Stimulated activated CD4-positive, alpha-beta T cell treated with anti-CD3 and anti-CD28 coated beads, Interleukin-4, amount 100 ng/mL, for 4 hours (primary cell): ENCODE measurements around the gene TEX36.
"Not testable (repeated sequence)": the region's sequence is repeated elsewhere in the genome, so short reads cannot be mapped to it uniquely, and the experiment has no call there.

ENCODE experiments used
- DNase-seq, 2 experiments: peaks; one replicate each; pipeline ENCODE4 v3.0.0-alpha.2; 2020

Gene TEX36

DNA sequence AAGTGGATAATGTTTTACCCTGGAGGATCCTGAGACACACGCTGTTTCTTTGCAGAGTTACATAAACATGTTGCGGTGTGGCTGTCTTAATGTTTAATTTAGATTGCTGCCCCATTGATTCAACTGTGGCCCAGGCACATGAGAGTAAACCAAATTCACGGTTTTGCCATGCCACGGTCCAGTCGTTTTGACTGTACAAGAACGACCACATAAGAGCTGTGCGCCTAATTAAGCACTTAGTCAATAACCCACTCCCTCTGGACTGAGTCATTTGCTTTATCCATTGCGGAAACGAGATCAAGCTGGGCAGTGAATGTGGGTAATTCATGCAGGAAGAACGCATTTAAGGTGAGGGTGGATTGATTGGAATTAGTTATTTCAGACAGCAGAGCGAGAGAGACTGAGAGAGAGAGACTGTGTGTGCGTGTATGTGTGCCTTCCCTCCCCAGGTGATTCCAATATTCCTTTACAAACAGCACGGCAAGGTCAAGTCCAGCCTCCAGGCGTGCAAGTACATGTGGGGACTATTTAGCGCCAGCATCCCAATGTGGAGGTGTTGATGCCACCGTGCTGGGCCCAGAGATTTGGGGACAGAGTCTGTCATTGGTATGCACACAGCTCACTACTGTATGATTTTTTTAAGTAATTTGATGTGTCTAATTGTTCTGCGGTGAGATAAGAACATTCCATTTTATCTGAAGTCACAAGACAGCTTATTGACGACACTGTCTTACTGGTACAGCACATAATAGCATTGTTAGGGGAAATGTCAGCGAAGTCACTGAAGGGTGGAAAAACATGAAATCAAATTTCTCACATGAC is 8.4 kb upstream of the TEX36 start:
- DNase-seq: no peak

DNA sequence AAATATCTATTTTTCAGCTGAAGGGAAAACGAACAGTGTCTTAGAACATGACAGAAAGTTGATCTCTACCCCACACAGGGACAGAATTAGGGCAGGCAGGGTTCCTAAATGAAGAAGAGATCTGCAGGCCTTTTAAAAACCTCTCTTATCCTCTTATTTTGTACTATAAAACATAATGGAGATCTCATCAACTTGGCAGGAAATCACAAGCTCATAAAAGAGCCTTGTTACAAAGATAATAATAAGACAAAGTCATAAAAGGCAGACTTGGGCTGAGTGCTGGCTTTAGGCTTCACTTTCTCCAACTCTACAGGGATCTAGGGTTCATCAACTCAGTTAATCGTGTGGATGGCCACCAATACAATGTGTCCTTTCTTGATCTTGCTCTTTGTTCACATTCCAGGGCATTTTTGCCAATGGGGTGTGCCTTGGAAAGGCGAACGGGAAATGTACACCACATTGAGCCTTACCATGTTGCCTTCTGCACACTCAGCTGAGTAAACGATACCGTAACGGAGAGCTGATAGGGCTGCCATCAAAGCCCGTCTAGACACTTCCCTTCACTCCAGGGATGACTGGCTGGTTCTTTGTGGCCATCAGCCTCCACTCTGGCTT is 7.1 kb upstream of the TEX36 start:
- no peak for DNase-seq

DNA sequence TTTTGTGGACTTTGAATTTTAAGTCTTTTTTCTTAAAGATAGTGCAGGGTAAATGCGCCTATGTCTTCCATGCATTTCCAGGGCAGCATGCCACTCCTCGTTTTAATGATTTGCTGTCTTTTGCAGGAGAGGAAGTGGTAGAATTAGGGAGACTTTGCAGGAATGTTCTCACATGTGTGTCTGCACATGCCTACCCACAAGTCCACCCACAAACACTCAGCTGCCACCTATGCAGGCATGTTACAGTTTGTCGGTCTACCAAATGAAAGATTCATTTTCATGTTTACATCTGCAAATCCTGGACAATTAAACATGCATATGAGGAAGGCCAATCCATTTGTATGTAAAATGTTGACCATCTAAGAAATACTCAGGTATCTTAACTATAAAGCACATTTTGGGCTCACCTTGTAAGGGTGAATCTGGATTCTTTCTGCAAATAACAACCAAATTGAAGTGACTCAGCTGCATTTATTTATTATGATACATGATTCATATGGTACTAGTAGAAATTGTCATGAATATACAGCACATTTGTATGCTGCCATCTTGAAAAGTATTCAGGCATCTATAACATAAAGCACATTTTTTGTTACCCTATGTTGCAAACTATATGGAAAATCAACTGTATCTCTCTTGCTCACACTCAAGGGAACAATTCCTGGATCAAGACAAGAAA is 4.7 kb upstream of the TEX36 start:
- no peak for DNase-seq

DNA sequence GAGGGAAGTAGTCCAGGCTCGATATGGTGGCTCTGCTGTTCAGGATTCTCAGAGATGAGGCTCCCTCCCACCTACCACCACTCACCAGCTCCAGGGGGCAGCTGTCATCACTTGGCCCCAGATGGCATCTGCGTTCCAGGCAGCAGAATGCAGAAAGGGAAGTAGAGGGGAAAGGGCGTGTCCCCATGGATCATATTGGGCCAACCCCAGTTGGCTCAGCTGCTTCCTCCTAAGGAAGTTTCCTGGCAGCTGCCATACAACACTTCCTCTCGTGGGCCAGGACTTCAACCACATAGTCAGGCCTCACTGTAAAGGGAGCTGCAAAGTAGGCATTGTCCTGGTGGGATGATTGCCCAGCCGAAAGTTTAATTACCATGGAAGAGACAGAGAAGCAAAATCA is 1.6 kb upstream of the TEX36 start:
- DNase-seq: no peak

DNA sequence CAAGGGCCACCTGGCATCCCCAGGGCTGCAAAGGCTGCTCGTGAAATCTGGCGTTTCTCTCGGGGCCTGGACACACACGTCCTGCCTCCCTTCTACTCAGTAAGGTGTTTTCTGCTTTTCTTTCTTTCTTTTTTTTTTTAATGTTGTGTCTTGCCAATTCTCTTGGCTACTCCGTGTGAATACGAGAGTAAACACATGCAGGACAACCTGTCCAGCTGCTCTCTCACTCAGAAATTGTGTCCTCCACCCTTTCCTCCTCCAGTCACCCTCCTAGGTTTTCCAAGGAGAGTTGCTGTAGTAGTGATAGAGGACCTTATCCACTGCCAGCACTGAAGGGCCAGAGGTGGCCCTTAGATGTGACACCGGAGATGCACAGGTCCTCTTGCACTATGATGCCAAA is 858 bp upstream of the TEX36 start:
- DNase-seq: no peak

DNA sequence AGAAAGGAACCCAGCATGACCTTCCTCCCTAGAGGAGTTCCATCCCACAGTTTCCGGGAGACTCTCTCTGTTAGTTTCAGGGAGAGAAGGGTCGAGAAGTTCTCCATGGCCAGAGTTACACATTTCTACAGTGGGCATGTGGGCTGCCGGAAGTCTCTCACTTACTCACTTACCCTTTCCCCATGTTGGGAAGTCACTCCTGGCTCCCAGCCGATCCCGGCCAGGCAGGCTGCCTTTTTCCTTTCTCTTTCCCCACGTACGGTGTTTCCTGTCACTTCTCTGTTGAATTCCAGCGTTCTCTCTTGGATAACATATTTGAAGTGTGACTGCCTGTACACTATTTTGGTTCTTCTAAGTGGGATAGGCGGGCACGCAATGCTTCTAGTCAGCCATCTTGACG is 3.5 kb downstream of the TEX36 start:
- no peak for DNase-seq

DNA sequence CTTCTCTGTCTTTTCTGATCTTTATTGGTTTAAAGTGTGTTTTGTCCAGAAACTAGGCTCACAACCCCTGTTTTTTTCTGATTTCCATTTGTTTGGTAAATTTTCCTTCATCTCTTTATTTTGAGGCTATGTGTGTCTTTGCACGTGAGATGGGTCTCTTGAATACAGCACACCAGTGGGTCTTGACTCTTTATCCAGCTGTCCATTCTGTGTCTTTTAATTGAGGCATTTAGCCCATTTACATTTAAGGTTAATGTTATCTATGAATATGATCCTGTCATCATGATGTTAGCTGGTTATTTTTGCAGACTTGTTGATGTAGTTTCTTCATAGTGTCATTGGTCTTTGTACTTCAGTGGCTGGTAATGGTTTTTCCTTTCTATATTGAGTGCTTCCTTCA is 10.1 kb downstream of the TEX36 start:
- DNase-seq: no peak

DNA sequence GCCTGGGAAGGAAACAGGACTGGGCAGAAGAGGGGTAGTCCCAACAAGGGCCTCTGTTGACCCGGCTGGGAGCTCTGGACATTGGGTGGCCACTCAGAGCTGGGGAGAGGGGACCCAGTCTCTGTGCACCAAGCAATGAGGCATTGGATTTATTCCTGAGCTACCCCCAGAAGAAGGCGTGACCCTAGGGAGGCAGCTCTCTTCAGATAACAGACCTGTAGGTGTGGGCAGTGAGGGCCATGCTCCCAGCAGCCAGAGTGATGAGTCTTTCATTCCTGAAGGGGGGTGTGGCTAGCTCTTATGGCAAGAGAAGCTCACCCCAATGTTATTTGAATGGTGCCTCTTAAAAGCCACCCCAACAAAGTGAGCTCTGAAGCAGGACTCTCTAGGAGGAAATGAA is 20.4 kb downstream of the TEX36 start:
- no peak for DNase-seq

DNA sequence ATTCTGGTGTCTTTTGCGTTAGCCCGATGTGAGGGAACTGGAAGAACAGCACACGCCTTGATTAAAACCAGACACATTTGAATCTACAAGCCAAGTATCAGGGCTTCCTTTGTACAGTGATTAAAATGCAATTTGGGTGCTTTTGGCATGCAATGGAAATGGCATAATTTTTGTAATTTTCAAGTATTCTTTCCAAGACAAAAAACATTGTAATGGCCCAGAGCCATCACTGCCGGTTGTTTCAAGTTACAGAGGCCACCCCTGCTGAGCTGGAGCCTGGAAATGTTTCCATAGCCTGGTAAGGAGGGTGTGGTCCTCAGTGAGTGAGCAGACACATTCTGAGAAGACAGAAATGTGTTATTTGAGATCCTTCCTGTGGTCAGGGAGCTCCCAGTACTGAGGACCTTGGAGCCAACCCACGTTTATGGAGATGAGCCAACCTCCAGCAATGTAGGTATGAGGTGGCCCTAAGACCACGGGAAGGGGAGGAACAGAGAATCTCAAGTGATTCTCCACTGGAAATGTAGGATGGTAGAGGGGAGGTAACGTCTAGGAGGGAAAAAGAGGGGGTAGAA is 20.9 kb downstream of the TEX36 start:
- DNase-seq: no peak

DNA sequence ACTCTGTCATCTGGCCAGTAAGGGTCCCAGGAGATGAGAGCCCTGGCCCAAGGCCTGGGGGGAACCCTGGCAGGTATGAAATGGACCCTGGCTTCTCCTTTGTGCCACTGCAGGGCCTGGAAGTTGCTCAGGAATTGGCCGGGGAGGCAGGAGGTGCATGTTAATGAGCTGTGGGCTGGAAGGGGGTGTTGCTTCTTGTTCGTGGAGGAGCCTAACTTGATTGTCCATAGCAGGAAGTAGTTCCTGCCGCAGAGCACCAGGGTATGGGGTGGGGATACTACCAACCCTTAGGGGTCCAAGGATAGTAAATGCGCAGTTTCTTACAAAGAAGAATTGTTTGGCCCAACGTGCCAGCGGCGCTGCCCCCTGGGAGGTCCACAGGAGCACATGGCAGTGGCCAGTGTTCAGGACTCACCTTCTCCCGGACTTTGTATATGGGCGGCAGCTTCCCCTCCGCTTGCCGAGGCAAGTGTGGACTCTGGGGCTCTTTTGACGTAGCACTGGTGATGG is 21.5 kb downstream of the TEX36 start:
- no peak for DNase-seq

DNA sequence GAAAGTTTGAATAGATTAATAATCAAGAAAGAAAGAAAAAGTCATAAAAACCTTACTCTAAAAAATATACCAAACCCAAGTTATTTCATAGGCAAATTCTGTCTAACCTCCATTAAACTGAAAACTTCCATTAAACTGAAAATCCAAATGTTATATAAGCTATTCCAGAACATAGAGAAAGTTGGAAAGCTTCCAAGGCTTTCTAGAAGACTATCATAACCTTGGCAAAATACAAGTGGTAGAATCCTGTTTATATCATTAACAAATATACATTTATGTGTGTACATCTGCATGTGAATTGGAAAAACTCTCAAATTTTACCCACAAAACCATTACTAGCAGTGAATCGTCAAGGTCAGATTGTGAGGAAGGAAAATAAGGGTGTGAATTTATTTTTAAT is 23.9 kb downstream of the TEX36 start:
- no peak for DNase-seq

DNA sequence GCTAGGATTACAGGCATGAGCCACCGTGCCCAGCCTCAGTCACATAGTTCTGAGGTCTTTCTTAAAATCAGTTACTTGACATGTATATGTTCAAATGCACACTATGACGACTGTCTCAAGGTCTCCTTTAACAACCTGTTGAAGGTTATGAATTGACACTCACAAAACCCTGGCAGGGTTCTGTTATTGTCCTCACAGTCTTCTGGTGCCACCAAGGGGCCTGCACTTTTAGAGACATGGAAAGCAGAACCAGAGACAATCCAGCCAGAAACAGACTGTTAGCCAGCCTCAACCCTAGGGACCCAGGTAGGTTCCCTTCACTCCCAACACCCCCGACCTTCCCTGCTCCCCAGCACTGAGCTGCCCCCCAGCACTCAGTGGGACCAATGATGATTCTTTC is 26.4 kb downstream of the TEX36 start:
- no peak for DNase-seq

DNA sequence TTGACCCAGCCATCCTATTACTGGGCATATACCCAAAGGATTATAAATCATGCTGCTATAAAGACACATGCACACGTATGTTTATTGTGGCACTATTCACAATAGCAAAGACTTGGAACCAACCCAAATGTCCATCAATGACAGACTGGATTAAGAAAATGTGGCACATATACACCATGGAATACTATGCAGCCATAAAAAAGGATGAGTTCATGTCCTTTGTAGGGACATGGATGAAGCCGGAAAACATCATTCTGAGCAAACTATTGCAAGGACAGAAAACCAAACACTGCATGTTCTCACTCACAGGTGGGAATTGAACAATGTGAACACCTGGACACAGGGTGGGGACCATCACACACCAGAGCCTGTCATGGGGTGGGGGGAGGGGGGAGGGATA is 29.9 kb downstream of the TEX36 start:
- DNase-seq: not testable (repeated sequence)

DNA sequence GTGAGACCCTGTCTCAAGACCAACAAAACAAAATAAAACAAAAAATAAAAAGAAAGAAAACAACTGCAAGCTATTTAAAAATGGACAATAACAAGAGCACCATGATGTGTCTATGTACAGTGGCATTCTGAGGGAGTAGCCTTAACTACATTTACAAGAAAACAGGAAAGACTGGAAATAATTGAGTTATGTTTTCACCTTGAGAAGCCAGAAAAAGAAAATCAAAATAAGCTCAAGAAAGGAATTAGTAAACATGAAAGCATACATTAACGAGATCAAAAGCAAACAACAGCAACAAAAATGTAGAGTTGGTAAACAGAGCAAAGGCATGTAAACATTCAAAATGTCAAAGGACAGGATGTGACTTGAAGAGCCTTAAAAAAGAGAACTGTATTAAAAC is 36.7 kb downstream of the TEX36 start:
- DNase-seq: no peak

DNA sequence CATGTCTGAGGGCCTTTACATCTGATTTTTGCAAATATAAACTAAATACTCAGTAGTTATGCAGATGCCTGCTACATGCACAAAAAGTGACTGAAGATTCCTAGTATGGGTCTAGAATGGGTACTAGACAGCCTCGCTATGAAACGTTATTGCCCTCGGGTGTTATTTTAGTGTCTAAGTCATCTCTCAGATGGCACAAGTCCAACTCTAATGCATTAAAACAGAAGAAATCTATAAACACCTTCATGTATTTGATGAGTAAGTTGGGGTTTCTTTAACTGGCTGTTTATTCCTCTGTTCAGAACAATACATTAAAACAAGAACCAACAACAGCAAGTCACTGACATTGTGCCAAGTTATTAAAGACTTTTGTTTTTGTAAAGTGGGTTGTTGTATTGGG is 41.6 kb downstream of the TEX36 start:
- no peak for DNase-seq

DNA sequence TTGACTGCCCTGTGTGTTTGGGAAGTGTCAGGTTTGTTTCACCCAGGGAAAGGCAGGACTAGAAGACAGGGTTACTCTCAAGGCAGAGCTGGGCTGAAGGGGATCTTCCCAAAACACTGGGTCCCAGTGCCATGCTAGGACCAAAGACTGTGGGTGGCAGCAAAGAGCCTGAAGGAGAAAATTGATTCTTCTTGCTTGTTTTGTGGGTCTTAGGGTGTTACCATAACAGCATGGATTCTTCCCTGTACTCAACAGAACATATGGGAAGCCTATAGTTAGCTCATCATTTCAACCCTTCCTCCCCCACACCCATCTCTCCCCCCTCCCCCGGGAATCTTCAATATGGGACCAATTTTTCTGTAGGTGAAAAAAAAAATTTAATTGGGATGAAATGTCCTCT is 42.3 kb downstream of the TEX36 start:
- DNase-seq: no peak

DNA sequence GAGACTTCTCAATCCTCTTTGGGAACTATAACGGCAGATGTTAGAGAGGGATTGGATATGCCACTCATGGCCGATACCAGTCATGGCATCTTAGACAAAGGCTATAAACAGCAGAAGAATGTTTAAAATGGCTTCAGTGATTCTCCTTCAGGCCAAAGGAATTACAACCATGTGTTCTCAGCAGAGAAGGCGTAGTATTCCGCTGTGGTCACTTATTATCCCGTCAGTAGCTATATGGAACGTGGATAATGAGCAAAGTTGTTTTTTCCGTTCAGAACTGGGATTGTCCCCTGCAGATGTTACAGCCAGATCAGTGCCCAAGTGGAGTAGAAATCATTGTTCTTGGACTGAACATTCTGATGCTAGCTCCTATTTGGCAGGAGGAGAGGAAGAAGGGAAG is 43.1 kb downstream of the TEX36 start:
- DNase-seq: no peak

DNA sequence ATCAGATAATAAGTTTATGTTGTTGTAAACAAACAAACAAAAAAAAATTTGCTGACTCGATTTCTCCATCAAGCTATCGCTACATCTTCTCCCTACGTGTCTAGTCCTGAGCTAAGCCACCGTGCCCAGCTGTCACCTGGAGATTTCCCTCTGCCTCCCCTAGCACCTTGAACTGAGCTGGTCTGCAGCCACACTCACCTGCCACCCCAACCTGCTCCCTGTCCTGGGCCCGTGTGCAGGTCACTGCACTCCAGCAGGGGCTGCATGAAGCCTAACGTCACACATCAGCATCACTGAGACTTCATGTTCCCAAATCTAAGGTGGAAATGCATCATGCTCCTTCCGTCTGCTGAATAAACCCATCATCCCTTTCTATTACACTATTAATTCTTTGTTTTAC is 44.4 kb downstream of the TEX36 start:
- DNase-seq: no peak

DNA sequence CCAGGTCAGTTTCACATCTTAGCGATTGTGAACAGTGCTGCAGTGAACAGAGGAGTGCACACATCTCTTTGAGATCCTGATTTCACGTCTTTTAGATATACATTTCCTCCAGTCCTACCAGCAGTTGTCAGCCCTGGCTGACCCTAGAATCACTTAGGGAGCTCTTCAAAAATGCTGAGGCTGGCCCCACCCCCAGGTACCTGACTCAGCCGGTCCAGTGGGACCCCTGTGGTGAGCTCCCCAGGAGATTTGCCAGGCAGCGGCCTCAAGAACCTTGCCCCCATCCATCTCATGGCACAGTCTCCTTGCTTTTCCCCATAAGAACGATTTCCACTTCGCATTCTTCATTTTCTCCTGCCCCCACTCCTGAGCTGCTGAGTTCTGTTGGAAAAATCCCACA is 45.5 kb downstream of the TEX36 start:
- DNase-seq: no peak

DNA sequence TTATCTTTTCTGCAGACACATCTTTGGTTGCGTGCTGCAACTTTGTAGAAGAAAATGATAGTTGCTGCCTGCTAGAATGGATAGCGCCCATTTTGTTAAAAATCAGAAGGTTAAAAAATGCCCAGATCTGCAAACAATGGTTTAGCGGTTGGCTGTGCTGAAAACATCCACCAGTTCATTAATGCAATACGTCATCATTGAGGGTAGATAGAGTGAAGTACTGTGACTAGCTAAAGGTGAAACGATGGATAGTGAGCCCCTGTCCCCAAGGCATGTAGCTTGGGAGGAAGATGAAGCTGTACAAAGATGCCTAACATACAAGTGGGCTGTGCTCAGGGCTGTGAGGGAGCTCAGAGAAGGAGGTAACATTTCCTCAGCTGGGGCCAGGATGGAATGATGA is 48.4 kb downstream of the TEX36 start:
- DNase-seq: no peak

DNA sequence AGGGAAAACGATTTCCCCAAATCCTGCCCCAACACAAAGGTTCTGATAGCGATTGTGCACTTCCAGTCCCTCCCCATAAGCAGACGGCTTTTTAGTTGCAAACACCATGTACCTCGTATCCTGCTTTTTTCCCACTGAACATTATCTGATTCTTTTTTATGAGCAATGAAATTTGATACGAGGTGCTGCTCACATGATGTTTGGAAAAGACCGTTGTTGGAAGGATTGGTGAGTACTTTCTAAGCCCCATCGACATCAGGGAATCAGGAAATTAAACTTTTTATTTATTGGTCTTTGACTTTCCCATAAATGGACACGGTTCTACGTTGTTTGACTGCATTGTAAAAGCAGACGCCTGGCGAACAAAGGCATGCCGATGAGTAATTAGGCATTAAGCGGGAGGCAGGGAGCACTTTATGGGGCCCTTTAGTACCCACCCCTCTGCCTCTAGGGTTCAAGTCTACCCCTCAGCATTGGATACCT is 49.4 kb downstream of the TEX36 start:
- no peak for DNase-seq

DNA sequence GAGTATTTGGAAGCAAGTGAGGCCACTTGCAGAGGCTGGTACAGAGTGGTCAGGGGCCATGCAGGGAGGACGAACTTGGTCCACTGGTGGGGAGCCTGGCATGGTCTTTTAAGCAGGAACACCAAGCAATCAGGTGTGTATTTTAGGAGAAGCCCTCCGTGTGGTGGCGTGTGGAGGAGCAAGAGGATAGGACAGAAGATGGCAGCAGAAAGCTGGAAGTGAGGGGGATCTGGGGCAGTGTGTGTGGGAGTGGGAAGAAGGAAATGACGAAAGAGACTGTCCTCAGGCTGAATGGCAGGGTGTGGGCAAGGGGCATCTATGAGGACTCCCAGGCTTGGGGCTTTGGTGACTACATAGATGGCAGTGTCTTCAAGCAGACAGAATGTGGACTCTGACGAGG is 51.2 kb downstream of the TEX36 start:
- DNase-seq: no peak

DNA sequence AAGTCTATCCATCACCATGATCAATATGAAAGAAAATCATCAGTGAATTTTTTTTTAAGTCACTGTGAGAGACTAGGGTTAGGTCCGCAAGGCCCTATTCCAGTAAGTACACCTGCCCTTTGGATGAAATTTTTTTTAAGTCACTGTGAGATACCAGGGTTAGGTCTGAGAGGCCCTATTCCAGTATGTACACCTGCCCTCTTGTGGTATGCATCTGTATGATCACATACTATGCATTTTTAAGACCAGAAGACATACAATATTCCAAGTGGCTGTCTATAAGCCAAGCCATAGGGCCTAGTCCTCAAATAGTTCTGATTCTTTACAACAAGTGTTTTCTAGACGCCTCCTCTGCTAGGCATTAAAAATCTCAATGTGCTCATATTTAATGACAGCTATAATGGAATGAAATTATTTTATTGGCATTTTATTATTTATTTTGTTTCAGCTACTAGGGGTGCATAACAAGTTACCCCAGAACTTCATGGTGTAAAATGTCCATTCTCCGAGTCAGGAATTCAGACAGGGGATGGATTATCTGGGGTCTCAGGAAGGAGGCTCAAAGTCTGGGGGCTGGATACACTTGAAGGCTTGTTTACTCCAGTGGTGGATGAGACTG is 53.1 kb downstream of the TEX36 start:
- DNase-seq: no peak
